GM12878 (cell line): ENCODE measurements around the gene DIPK1A. TPM values are rescaled to one million over a fixed set of nuclear protein-coding genes. Genes with fewer than 3 reads are reported as not detected.

Source experiments
- ATAC-seq: fragments of 200-7000 bp; cut with Tn5 transposase; 3 replicates; pipeline ENCODE4 v1.9.1; 2020; ENCODE audit warnings: mild to moderate bottlenecking, moderate library complexity
- BruUV-seq: library from RNA; stranded (reverse); fragments of 400-500 nt; replicated peaks from 2 replicates; lab custom pipeline; 2021; lab: Mats Ljungman, UMichigan
- CTCF ChIA-PET: fragments of 300-600 bp; sonication (Branson Sonifier 250); formaldehyde crosslinking; extraction: SDS; loops from one replicate; lab custom pipeline; 2021; ENCODE audit warnings: inconsistent platforms; lab: Yijun Ruan, JAX
- POLR2A ChIA-PET: fragments of 350-600 bp; formaldehyde crosslinking; extraction: SDS; loops from one replicate; lab custom pipeline; 2021; ENCODE audit warnings: inconsistent platforms; lab: Charles Lee
- RAD21 ChIA-PET: fragments of 300-600 bp; sonication (Branson Sonifier 250); formaldehyde crosslinking; loops from one replicate; lab custom pipeline; 2023; ENCODE audit warnings: antibody characterized with exemption; ENCODE audit not compliant: unreplicated experiment; lab: Charles Lee
- SMC1A ChIA-PET: fragments of 300-600 bp; sonication (Branson Sonifier 250); formaldehyde crosslinking; loops from one replicate; lab custom pipeline; 2023; ENCODE audit not compliant: unreplicated experiment, uncharacterized antibody; lab: Charles Lee
- DNase-seq: peaks from one replicate; pipeline ENCODE4 v3.0.0-alpha.2; 2011; ENCODE audit warnings: low read depth, low spot score
- FAIRE-seq: peaks from 3 replicates; lab custom pipeline; 2011; peaks lifted over from hg19 to GRCh38; lab: Jason Lieb, UNC
- H2AFZ ChIP-seq: 2 replicates; pipeline ENCODE4 v1.6.0; 2011; ENCODE audit warnings: low read depth, low read length, control low read depth; ENCODE audit not compliant: control insufficient read depth
- H3K27ac ChIP-seq: 2 replicates; pipeline ENCODE4 v1.5.1; 2011; ENCODE audit warnings: control low read depth; ENCODE audit not compliant: control insufficient read depth, insufficient read depth
- H3K27me3 ChIP-seq, 2 experiments: replicated peaks in 1 of 2; 2 replicates each; pipeline versions ENCODE4 v1.6.0 to v1.6.1; 2011; ENCODE audit warnings: low read length in 1 of 2; ENCODE audit not compliant: control insufficient read depth in 2 of 2, insufficient read depth in 2 of 2
- H3K36me3 ChIP-seq, 2 experiments: 2 replicates each; pipeline ENCODE4 v1.5.1; 2011; ENCODE audit warnings: low read length in 1 of 2; ENCODE audit not compliant: control insufficient read depth in 2 of 2, insufficient read depth in 2 of 2
- H3K4me1 ChIP-seq: 2 replicates; pipeline ENCODE4 v1.6.1; 2011; ENCODE audit warnings: mild to moderate bottlenecking, low read length, moderate library complexity, mixed read lengths; ENCODE audit not compliant: control insufficient read depth, insufficient read depth
- H3K4me2 ChIP-seq: 2 replicates; pipeline ENCODE4 v1.6.0; 2011; ENCODE audit warnings: control low read depth; ENCODE audit not compliant: control insufficient read depth, insufficient read depth
- H3K4me3 ChIP-seq: fragments of 200-600 bp; sonication (generic); 2 replicates; pipeline ENCODE4 v1.5.1; 2016
- H3K79me2 ChIP-seq: 2 replicates; pipeline ENCODE4 v1.6.0; 2011; ENCODE audit warnings: low read length; ENCODE audit not compliant: control insufficient read depth, insufficient read depth
- H3K9ac ChIP-seq: 2 replicates; pipeline ENCODE4 v1.8.0; 2011; ENCODE audit warnings: low read length, control low read depth, mixed read lengths; ENCODE audit not compliant: control insufficient read depth, insufficient read depth
- H3K9me3 ChIP-seq: replicated peaks from 3 replicates; pipeline ENCODE4 v1.5.1; 2011; ENCODE audit warnings: mild to moderate bottlenecking, low read length; ENCODE audit not compliant: control insufficient read depth, insufficient read depth
- H4K20me1 ChIP-seq: 2 replicates; pipeline ENCODE4 v1.6.0; 2011; ENCODE audit not compliant: control insufficient read depth, insufficient read depth
- GATAD2B ChIP-seq: fragments of 450-650 bp; conservative IDR thresholded peaks from 2 replicates; pipeline ENCODE4 v1.6.1; 2017; ENCODE audit warnings: low read depth, mild to moderate bottlenecking, moderate library complexity
- IRF4 ChIP-seq: IDR thresholded peaks from 2 replicates; pipeline ENCODE4 v1.6.1; 2011; ENCODE audit warnings: low read depth, low read length
- PBX3 ChIP-seq: IDR thresholded peaks from 2 replicates; pipeline ENCODE4 v1.6.1; 2011; ENCODE audit warnings: mild to moderate bottlenecking, low read depth, low read length, moderate library complexity; ENCODE audit not compliant: insufficient replicate concordance
- PRDM15 ChIP-seq: fragments of 450-650 bp; formaldehyde crosslinking; IDR thresholded peaks from 2 replicates; pipeline ENCODE4 v1.4.0; 2020; ENCODE audit warnings: mild to moderate bottlenecking, moderate library complexity
- RCOR1 ChIP-seq: conservative IDR thresholded peaks from 2 replicates; pipeline ENCODE4 v1.6.1; 2012; ENCODE audit warnings: low read depth, low read length, improper control_type of control experiment
- RELB ChIP-seq: fragments of 450-650 bp; IDR thresholded peaks from 2 replicates; pipeline ENCODE4 v1.6.1; 2017; ENCODE audit warnings: low read depth, mild to moderate bottlenecking, moderate library complexity
- SMAD5 ChIP-seq: IDR thresholded peaks from 2 replicates; pipeline ENCODE4 v1.6.1; 2016; ENCODE audit warnings: antibody characterized with exemption, low read depth
- USF2 ChIP-seq: IDR thresholded peaks from 2 replicates; pipeline ENCODE4 v1.6.1; 2011; ENCODE audit warnings: low read depth, low read length, improper control_type of control experiment, borderline replicate concordance
- ZBTB11 ChIP-seq: fragments of 450-650 bp; formaldehyde crosslinking; IDR thresholded peaks from 2 replicates; pipeline ENCODE4 v1.5.0; 2022; ENCODE audit warnings: mild to moderate bottlenecking, missing genetic modification characterization
- ZNF384 ChIP-seq: IDR thresholded peaks from 2 replicates; pipeline ENCODE4 v1.6.1; 2012; ENCODE audit warnings: low read depth, mild to moderate bottlenecking, low read length, improper control_type of control experiment, borderline replicate concordance
- WGBS: methylation state at CpG from one replicate; pipeline ENCODE4 v1.1.6; 2016; ENCODE audit warnings: low lambda C conversion rate; ENCODE audit not compliant: insufficient replicate concordance, insufficient coverage; ENCODE audit errors: missing lambda C conversion rate; 5-methylcytosine and 5-hydroxymethylcytosine counted together
- in situ Hi-C: fragments of 300-500 bp; cut with MboI; formaldehyde crosslinking; loops from 9 replicates; pipeline ENCODE4 v1.14.3; 2018; ENCODE audit warnings: mixed read lengths
- intact Hi-C: fragments of 100-400 bp; cut with micrococcal nuclease; formaldehyde crosslinking; loops from one replicate; pipeline ENCODE4 v1.14.2; 2022; ENCODE audit not compliant: unreplicated experiment
- polyA plus RNA-seq, 11 experiments: library from polyadenylated mRNA; depleted of rRNA in 4 of 11; unstranded in 6 of 11; stranded (reverse) in 5 of 11; fragments of >200 nt; fragmentation: Nextera tagmentation in 4 of 11; fragmentation: Illumina TruSeq in 1 of 11; extraction: Ambion mirVana in 4 of 11; extraction: Trizol in 1 of 11; gene quantifications; 1 replicate in 1 of 11; 2 replicates in 10 of 11; pipeline versions ENCODE4 v1.2.1 to v1.2.3, GENCODE V29; 2011 to 2016; ENCODE audit warnings: inconsistent platforms in 2 of 11, missing spikeins in 2 of 11, low read depth in 1 of 11
- total RNA-seq, 4 experiments: library from RNA; depleted of rRNA in 3 of 4; stranded (reverse); fragments of >200 nt in 3 of 4; fragmentation: Illumina TruSeq in 1 of 4; extraction: Trizol in 1 of 4; gene quantifications; 2 replicates each; pipeline versions ENCODE4 v1.2.1 to v1.2.3, GENCODE V29; 2013 to 2021

Gene DIPK1A
- total and polyA plus RNA-seq, 10 of the 15 experiments (the other 5 are each of a cell fraction or from before 2014, with no cell fraction given): 4.9 to 15.0 (median 9.7) TPM

- TF ChIP-seq RCOR1 (no peak), IRF4 (no peak), RELB (no peak)
These were observed 32.3 kb upstream of the DIPK1A start (continued) for GRCh38 chr1:92993581-92993980.

- CTCF ChIA-PET: interaction anchor here (1.0 to 3.8 kb wide), 19 partner anchors 10 to 161 kb away, joined by 3 to 304 read pairs (median 18); partner anchors contain the start of genes DIPK1A and RPL5
- H3K9ac ChIP-seq: no peak overlapping the region
- no peak overlapping the region for H2AFZ ChIP-seq
- no peaks in the 10 kb centered on the region for H3K27me3 ChIP-seq
- WGBS: 68% methylated on average over 1 of the region's 1 CpG
- no peaks in the 10 kb centered on the region for H4K20me1 ChIP-seq
- POLR2A ChIA-PET: interaction anchor here (2.2 to 2.5 kb wide), 2 partner anchors 32 to 134 kb away, joined by 8 to 28 read pairs; partner anchors contain the start of gene DIPK1A
- H3K36me3 ChIP-seq: no peaks in the 10 kb centered on the region
- in situ Hi-C loops (loop anchor here (5.0 kb wide), 1 partner anchor 136 kb away; no protein-coding TSS in a partner anchor), intact Hi-C loops (no loop called here)
- no peak overlapping the region for H3K4me3 ChIP-seq
- FAIRE-seq: no peak
- SMC1A ChIA-PET: interaction anchor here (0.6 to 3.8 kb wide), 21 partner anchors 9 to 244 kb away, joined by 3 to 253 read pairs (median 7); partner anchors contain the start of gene DIPK1A
- no peak overlapping the region for H3K4me2 ChIP-seq
- no peaks in the 10 kb centered on the region for H3K79me2 ChIP-seq
- BruUV-seq: no TSS peak
- no peaks in the 10 kb centered on the region for H3K4me1 ChIP-seq
- RAD21 ChIA-PET: interaction anchor here (1.9 to 3.7 kb wide), 11 partner anchors 11 to 132 kb away, joined by 5 to 133 read pairs (median 21); partner anchors contain the start of gene DIPK1A
- no peak for ATAC-seq
- DNase-seq: no peak
- H3K9me3 ChIP-seq: no peaks in the 10 kb centered on the region
- no peak overlapping the region for H3K27ac ChIP-seq
- no peak for TF ChIP-seq SMAD5
- TF ChIP-seq ZBTB11 (CRISPR knock-in tag): no peak
- no peak for TF ChIP-seq USF2
- no peak for TF ChIP-seq PRDM15 (CRISPR knock-in tag)
- TF ChIP-seq ZNF384: no peak
- TF ChIP-seq GATAD2B: no peak
- no peak for TF ChIP-seq PBX3
These were observed 31.6 kb upstream of the DIPK1A start for GRCh38 chr1:92992877-92993276.
